T-helper 2 cell (primary cell): Measurements from ENCODE around the gene CDHR2.
"Not testable (repeated sequence)": the region's sequence is repeated elsewhere in the genome, so short reads cannot be mapped to it uniquely, and the experiment has no call there.

Experiments used
- DNase-seq, 5 experiments: peaks; one replicate each; pipeline versions ENCODE4 v3.0.0 to v3.0.0-alpha.2; 2012 to 2022

The CDHR2 gene

DNA sequence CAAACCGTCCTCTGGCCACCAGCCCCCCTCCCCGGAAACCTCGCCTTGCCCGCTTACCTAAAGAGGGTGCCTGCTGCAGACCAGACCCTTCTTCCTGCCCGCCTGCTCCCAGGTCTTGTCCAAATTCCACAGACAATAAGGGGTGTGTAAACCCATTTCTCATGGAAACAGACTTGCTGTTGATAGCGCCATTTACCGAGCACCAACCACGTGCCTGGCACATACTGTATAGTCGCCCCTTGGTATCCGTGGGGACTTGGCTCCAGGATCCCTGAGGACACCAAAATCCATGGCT lies 25.1 kb downstream of the CDHR2 start:
- DNase-seq, result no peak

DNA sequence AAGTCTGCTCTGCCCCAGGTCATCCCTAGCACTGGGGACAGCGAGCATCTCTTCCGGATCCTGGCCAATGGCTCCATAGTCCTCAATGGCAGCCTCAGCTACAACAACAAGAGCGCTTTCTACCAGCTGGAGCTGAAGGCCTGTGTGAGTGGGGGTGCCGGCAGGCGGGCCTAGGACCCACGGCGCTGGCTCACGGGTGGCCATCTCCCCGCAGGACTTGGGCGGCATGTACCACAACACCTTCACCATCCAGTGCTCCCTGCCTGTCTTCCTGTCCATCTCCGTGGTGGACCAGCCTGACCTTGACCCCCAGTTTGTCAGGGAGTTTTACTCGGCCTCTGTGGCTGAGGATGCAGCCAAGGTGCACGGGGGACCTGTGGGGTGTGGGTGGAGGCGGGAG lies 25.9 kb downstream of the CDHR2 start:
- DNase-seq, result no peak

DNA sequence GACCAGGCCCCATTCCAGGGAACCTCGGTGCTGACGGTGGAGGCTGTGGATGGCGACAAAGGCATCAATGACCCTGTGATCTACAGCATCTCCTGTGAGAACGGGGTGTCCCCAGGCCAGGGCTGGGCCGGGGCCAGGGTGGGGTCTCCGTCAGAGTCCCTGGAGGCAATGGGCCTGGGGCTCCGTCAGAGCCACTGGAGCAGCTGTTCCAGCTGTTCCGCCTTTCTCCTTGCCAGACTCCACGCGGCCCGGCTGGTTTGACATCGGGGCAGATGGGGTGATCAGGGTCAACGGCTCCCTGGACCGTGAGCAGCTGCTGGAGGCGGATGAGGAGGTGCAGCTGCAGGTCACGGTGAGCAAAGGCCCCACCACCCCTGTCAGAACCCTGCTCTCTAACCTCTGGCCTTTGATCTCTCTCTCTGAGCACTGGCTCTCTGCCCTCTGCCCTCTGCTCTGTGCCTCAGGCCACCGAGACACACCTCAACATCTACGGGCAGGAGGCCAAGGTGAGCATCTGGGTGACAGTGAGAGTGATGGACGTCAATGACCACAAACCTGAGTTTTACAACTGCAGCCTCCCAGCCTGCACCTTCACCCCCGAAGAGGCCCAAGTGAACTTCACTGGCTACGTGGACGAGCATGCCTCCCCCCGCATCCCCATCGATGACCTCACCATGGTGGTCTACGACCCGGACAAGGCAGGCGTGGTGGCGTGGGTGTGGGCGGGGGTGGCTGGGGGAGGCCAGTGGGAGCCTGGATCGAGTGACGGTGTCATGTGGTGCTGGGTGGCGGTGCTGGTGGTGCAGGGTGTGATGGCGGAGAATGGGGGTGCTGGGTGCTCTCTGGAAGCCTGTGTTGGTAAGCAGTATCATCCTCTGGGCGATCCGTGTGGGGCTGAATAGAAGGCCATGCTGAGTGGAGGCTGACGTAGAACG lies 26.6 kb downstream of the CDHR2 start:
- no peak for DNase-seq

DNA sequence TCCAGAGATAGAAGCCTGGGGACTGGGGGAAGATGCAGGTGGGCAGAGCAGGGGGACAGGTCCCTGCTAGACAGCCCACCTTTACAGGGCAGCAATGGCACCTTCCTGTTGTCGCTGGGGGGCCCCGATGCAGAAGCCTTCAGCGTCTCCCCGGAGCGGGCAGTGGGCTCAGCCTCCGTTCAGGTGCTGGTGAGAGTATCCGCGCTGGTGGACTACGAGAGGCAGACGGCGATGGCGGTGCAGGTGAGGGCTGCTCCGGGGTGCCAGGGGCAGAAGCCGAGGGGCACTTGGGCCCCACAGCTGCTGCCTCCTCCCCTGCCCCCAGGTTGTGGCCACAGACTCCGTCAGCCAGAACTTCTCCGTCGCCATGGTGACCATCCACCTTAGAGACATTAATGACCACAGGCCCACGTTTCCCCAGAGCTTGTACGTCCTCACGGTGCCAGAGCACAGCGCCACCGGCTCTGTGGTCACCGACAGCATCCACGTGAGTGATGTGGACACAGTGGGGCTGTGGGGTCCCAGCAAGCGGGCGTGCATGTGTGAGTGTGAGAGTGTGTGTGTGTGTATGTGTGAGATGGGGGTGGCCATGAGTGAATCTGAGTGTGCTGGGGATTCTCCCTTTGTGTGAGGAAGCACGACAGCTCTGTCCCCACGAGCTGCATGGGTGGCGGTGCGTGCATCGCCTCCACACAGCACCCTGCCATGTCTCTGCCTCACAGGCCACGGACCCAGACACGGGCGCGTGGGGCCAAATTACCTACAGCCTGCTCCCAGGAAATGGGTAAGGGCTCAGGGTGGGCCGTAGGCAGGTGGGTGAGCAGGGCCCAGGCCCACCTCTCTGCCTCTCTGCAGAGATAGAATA lies 28.4 kb downstream of the CDHR2 start:
- no peak for DNase-seq

DNA sequence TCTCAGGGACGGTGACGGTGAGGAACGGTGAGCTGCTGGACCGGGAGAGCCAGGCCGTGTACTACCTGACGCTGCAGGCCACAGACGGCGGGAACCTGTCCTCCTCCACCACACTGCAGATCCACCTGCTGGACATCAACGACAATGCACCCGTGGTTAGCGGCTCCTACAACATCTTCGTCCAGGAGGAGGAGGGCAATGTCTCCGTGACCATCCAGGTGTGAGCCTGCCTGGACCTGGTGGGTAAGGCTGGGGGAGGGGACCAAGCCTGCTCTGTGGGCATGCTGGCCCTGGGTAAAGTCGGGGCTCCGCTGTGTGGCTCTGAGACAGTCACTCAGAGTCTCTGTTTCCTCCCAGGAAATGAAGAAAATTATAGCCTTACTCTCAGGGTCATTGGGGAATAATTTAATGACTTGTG lies 29.3 kb downstream of the CDHR2 start:
- peak in 2 of 5 experiments; percentile 39 to 49 for DNase-seq

DNA sequence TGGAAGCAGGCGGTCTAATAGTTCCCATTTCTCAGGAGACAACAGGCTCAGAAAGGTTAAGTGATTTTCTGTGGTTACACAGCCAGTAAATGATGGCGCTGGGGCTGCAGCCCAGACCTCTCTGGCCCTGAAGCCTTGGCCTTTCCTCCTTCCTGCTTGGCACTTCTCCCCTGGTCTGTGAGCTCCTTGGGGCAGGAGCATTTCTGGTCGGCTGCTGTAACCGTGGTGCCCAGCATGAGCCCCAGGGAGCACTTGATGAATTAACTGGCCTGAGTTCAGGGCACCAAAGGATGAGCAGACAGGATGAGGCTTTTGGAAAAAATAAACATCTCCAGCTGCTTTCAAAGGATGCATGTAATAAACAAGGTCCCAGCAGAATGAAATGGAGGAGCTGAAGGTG lies 30.2 kb downstream of the CDHR2 start:
- DNase-seq, result no peak

DNA sequence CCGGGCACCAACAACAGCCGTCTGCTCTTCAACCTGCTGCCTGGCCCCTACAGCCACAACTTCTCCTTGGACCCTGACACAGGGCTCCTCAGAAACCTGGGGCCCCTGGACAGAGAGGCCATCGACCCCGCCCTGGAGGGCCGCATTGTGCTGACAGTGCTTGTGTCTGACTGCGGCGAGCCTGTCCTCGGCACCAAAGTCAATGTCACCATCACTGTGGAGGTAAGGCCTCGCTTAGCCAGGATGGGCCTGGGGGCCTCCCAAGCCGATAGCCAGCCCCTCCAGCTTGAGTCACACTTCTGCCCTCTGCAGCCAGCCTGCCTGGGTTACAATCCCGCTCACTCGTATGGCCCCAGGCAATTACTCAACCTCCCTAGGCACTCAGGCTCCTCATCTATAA lies 32.2 kb downstream of the CDHR2 start:
- DNase-seq, result no peak

DNA sequence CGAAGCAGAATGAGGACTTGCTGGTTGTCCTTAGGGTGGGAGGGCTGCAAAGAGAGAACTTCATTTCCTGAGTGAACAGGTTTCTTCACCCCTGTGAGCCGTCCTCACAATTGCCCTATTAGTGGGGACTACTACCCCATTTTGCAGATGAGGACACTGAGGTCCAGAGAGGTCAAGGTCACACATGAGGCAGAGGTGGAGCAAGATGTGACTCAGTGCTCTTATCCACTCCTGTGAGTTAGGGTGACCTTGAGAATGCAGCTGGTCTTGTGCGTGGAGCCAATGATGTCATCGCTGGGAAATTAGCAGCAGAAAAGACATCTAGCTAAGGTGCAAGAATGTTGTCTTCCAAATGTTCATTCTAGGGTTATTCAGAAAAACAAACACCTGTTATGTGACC lies 33.9 kb downstream of the CDHR2 start:
- no peak for DNase-seq

DNA sequence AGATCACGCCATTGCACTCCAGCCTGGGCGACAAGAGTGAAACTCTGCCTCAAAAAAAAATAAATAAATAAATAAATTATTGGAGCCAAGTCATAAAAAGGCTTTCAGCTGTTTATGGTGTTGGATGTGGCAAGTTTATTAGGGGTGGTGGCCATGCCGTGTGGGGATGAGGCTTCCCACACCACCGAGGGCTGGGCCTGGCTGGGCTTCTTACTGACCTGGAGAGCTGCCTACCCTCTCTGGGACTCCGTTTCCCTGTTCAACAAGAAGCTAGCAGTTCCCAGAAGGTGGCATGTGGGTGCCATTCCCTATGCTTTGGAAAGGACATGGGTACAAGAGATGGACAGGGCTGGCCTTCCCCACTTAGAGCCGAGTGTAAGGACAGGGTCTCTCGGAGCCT lies 38.3 kb downstream of the CDHR2 start:
- no peak for DNase-seq

DNA sequence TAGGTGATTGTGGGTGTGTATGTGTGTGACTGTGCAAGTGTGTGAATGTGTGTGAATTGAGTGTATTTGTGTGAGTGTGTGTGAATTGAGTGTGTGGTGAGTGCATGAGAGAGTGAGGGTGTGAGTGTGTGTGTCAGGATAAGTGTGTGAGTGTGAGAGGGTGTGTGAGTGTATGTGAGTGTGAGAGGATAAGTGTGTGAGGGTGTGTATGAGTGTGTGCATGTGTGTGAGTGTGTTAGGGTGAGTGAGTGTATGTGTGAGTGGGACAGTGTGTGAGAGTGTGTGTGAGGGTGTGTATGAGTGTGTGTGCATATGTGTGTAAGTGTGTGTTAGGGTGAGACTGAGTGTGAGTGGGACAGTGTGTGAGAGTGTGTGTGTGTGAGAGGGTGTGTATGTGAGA lies 39.2 kb downstream of the CDHR2 start:
- no peak for DNase-seq

DNA sequence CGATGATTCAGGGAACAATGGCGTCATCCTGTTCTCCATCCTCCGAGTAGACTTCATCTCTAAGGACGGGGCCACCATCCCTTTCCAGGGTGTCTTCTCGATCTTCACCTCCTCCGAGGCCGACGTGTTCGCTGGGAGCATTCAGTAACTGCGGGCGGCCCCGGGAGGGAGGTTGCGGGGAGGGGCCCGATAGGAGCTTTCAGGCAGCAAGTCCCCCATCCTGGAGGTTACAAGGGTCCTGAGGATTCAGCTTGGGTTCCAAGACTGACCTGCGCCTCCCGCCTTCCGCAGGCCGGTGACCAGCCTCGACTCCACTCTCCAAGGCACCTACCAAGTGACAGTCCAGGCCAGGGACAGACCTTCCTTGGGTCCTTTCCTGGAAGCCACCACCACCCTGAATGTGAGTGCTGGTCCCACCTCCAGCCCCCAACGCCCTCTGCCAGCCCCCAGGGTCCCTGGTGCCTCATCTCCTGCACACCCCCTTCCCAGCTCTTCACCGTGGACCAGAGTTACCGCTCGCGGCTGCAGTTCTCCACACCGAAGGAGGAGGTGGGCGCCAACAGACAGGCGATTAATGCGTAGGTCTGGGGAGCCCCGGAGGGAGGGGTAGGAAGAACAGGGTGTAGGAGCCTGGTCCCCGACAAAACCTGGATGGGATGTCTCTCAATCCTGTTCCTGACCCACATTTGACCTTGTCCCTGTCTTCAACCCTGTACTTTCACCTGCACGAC lies 40.1 kb downstream of the CDHR2 start:
- DNase-seq, result no peak

DNA sequence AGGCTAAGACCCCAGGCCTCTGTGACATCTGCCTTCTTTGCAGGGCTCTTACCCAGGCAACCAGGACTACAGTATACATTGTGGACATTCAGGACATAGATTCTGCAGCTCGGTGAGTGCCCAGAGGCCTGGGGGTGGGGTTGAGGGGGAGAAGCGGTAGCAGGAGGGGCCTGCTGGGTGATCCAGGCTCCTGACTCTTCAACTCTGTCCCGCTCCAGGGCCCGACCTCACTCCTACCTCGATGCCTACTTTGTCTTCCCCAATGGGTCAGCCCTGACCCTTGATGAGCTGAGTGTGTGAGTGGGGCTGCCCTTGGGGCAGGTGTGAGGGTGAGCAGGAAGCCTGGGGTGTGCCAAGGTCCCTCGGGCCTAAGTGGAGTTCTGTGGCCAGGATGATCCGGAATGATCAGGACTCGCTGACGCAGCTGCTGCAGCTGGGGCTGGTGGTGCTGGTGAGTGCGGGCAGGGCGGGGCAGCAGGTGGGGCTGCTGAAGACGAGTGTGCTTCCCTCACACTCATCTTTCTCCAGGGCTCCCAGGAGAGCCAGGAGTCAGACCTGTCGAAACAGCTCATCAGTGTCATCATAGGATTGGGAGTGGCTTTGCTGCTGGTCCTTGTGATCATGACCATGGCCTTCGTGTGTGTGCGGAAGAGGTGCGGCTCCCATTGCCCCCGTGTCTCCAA lies 41.0 kb downstream of the CDHR2 start:
- no peak for DNase-seq

DNA sequence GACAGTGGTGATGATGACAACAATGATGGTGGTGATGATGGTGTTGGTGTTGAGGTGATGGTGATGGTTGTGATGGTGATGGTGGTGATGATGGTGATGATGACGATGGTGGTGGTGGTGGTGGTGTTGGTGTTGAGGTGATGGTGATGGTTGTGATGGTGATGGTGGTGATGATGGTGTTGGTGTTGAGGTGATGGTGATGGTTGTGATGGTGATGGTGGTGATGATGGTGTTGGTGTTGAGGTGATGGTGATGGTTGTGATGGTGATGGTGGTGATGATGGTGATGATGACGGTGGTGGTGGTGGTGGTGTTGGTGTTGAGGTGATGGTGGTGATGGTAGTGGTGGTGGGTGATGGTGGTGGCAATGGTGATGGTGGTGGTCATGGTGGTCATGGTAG lies 42.5 kb downstream of the CDHR2 start:
- DNase-seq, result not testable (repeated sequence)

DNA sequence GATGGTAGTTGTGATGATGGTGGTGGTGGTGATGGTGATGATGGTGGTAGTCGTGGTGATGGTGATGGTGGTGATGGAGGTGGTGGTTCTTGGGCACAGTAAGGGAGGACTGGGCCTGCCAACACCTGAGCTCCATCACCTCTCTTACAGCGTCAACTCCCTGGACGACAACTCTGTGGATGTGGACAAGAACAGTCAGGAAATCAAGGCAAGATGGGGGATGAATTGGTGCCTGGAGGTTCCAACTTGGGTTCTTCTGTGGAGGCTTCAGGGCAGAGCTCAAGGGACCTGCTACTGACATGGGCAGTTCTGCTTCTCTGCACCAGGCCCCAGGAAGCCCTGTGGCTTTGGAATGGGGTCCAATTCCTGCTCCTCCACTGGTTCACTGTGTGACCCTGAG lies 43.4 kb downstream of the CDHR2 start:
- DNase-seq, result no peak

DNA sequence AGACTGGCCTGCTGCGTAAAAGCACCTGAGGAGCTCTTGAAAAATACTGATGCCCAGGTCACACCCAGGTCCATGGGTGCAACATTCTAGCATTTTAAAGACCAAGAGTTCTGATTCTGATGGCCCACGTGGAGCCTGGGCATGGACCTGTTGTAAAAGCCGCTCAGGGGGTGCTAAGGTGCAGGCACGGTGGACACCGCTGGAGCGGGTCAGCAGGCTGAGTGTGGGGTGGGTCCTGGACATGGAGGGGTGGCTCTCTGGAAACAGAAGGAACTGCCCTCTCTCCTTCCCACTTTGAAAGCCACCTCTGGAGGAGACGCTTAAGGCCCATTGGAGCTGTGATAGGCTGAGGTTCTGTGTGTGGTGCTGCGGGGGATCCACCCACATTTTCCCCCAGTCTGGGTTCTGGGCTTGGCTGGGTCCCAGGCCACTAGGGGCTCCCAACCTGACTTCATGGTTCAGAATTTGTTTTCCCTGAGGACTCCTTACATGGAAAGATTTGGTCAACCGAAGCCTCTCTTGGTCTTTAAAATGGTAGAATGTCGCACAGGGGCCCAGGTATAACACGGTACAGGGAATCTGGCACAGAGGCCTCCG lies 44.2 kb downstream of the CDHR2 start:
- no peak for DNase-seq

DNA sequence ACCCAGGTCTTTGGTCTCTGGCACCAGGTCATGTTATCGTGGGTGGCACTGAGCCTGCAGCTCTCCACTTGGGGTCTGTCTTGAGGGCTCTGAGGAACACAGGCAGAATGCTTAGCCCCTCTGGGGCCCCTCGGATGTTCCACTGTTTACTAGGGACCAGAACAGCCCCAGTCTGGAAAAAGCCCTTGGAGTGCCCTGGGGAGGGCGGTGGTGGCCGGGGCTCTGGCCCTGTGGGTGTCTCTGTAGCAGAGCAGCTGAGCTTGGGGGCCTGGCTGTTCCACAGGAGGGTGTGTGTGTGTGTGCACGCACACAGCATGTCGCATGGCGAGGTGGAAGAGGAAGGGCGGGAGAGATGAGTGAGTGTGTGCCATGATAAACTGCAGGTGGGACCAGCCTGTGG lies 45.4 kb downstream of the CDHR2 start:
- DNase-seq, result no peak

DNA sequence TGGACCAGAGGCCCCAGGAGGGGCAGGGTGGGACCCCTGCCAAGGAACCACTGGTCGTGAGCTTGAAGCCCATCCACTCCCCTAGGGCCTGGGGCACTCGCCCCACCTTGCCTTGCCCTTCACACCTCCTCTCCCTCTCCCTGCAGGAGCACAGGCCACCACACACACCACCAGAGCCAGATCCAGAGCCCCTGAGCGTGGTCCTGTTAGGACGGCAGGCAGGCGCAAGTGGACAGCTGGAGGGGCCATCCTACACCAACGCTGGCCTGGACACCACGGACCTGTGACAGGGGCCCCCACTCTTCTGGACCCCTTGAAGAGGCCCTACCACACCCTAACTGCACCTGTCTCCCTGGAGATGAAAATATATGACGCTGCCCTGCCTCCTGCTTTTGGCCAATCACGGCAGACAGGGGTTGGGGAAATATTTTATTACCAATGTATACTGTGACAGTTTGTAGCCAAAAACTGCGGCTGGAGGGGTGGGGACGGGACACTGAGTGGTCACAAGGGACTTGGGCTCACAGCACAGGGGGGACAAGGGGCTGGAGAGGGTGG lies 46.3 kb downstream of the CDHR2 start:
- no peak for DNase-seq

DNA sequence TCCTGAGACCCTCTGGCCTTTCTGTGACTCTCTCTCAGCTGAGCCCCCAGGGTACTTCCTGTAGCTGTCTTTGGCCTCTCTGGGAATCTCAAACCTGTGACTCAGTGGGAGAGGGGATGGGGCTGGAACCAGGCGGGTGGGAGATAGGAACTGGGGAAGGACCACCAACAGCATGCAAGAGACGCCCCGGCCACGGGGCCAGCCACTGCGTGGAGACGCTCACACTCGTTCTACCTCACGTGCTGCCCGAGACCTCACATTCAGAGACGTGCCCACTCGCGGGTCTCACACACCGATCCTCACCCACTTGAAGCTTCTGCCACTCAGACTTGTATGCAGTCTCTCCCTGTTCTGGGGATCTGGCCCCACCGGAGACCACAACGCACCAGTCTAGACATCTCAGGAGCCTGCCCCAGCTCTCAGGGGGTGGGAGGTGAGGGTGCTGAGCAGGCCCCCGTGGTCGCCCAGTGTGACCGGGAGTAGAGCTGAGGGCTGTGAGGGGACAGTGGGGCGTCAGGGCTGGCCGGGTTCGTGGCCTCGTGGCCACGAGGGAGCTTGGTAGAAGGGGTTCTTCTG lies 47.0 kb downstream of the CDHR2 start:
- no peak for DNase-seq

DNA sequence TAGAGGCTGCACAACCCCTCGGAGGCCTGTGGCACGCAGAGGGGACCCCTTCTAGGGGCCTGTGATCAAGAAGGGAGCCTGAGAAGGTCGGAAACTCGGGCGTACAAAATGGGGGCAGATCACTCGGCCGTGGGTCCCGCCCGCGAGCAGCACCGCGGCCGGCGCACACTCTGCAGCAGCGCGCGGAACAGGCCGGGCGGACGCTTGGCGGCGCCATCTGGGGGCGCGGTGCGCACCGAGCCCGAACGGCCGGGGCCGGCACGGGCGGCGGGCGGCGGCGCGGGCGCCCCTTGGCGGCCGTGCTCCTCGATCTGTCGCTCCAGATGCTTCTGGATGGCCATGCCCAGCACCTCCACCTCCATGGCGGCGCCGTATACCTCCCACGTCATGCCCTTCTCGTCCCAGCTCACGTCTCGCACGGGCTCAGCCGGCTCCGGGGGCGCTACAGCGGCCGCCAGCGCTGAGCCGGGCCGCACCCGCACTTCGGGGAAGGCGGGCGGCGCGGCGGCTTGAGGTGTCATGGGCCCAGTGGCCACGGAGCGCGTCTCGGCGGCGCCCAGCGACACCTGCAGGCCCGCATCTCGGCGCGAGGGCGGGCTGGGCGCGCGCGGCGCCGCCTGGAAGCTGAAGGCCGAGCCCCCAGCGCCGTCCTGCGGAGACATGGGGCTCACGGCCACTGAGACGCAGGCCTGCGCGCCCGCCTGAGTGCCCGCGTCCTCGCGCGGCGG lies 47.7 kb downstream of the CDHR2 start:
- DNase-seq, result peak; percentile 32 to 77 (median 60)
